HS-5 (cell line): ENCODE results near the gene PTPRA.
"Not testable (repeated sequence)": the region's sequence is repeated elsewhere in the genome, so short reads cannot be mapped to it uniquely, and the experiment has no call there.

ENCODE experiments used
- DNase-seq: peaks from one replicate; pipeline ENCODE4 v3.0.0-alpha.2; 2012; ENCODE audit warnings: low read depth

The PTPRA gene

DNA sequence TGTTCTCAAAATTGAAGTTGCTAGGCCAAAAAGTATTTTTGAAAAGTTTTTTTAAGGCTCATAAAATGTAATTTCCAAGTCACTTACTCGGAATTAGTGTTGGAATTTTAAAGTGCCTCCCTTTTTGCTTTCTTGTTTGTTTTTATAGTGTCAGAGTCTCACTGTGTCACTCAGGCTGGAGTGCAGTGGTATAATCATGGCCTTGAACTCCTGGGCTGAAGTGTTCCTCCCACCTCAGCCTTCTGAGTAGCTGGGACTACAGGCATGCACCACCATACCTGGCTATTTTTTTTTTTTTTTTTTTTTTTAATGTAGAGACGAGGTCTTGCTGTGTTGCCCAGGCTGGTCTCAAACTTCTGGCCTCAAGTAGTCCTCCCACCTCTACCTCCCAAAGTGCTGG is 130.1 kb downstream of the PTPRA start:
- DNase-seq = no peak

GRCh38 chr20:3010985-3011723 is 137.9 kb downstream of the PTPRA start:
- peak; percentile 24 for DNase-seq

DNA sequence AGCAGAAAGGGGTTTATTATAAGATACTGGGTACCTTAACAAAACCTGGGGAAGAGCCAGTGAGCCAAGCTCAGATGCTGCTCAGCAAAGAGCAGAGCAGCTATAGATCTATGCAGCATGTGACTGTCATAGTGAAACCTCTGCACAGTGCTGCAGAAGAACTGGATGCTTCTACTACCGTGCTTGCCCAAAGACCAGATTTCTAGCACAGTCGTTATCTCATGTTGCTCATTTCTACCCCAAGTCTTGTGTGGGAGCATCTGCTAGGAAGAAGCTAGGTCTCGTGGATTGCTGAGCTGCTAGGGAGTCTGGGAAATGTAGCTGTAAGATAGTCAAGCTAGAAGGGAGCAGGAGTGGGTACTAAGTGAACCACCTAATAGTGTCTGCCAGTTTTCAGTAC is 138.5 kb downstream of the PTPRA start:
- DNase-seq = no peak

GRCh38 chr20:3013771-3014170 is 140.5 kb downstream of the PTPRA start:
- no peak for DNase-seq

- DNase-seq = no peak
Measured at GRCh38 chr20:3014179-3014578, 140.9 kb downstream of the PTPRA start.

DNA sequence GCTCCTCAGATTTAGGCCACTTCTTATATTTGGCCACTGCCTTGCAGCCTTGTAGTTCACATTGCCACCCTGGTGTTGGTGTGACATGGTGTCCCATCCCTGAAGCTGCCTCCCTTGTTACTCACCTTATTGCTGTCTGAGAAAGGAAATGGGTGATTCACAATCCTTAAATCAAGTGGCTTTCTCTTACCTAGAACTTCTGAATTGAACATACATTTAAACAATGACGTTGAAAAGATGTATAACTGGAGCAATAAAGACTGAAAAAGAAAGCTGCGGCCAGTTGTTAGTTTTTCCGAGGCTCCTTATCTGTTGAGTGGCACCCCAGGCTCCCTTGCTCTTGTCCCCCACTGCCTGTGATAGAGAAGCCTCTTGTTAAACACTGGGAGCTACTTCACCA is 141.4 kb downstream of the PTPRA start:
- no peak for DNase-seq

DNA sequence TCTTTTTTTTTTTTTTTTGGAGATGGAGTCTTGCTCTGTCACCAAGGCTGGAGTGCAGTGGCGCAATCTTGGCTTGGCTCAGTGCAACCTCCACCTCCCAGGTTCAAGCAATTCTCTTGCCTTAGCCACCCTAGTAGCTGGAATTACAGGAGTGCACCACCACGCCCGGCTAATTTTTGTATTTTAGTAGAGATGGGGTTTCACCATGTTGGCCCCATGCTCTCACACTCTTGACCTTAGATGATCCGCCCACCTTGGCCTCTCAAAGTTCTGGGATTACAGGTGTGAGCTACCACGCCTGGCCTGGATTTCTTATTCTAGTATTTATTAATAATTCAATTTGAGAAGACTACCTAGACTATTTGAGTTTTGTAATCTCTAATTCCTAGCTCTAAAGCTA is 142.0 kb downstream of the PTPRA start:
- DNase-seq = not testable (repeated sequence)

GRCh38 chr20:3021327-3021726 is 148.0 kb downstream of the PTPRA start:
- no peak for DNase-seq

GRCh38 chr20:3021777-3022176 is 148.5 kb downstream of the PTPRA start:
- DNase-seq = no peak

- DNase-seq = not testable (repeated sequence)
Measured at GRCh38 chr20:3022559-3023490, 149.5 kb downstream of the PTPRA start.

DNA sequence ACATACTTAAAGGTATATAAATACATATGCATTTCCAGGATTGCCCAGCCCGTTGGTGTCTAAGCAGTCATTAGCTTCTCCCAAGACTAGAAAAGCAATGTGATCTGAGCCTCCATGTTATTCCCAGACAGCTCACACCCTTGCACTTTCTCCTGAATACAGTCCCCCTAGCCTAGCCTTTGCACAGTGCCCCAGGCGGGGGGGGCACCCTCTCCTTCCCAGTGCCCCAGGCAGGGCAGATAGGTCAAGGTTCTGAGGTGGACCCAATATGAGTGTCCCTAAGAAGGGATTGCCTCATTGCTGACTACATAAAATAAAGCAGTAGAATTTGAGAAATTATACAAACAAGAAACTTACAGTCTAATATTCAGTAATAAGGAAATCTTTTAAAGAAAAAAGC is 154.7 kb downstream of the PTPRA start:
- DNase-seq = no peak

GRCh38 chr20:3031524-3032147 is 158.4 kb downstream of the PTPRA start:
- DNase-seq = no peak

GRCh38 chr20:3032624-3033023 is 159.3 kb downstream of the PTPRA start:
- DNase-seq = no peak

- DNase-seq = no peak
Measured at GRCh38 chr20:3037654-3038053, 164.4 kb downstream of the PTPRA start.

GRCh38 chr20:3038454-3038853 is 165.2 kb downstream of the PTPRA start:
- no peak for DNase-seq

- DNase-seq = no peak
Measured at GRCh38 chr20:3039426-3039825, 166.1 kb downstream of the PTPRA start.

GRCh38 chr20:3040086-3040485 is 166.8 kb downstream of the PTPRA start:
- DNase-seq = no peak

DNA sequence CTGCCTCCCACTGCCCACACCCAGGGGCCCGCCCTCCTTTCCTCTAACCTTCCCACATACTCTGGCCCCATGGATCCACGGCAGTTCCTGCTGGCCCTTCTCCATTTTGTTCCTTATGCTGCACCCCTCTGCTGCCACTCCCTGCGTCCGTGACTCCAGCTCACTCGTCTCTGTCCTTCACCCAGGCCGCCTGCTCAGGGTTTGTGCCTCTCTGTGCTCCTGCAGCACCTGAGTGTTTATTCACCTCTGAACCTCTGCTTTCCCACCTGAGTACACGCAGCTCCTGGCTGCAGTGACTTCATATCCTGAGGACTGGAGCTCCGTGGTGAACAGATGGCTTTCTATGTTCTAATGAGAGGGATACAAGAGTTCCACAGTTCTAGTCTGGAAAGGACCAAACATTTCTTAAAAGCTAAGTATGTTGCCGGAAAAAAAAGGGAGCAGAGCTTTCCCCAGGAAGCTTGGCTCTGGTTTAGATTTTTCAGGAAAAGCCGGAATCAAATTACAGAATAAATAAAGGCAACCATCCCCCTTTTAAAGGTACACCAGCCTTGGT is 168.7 kb downstream of the PTPRA start:
- no peak for DNase-seq

- DNase-seq = no peak
Measured at GRCh38 chr20:3042625-3043024, 169.3 kb downstream of the PTPRA start.

- DNase-seq = no peak
Measured at GRCh38 chr20:3043322-3043721, 170.0 kb downstream of the PTPRA start, which contains the start of gene GNRH2. Gene GNRH2 (plus strand): TSS chr20:3043622. CDS start chr20:3044415, 793 bp downstream.

DNA sequence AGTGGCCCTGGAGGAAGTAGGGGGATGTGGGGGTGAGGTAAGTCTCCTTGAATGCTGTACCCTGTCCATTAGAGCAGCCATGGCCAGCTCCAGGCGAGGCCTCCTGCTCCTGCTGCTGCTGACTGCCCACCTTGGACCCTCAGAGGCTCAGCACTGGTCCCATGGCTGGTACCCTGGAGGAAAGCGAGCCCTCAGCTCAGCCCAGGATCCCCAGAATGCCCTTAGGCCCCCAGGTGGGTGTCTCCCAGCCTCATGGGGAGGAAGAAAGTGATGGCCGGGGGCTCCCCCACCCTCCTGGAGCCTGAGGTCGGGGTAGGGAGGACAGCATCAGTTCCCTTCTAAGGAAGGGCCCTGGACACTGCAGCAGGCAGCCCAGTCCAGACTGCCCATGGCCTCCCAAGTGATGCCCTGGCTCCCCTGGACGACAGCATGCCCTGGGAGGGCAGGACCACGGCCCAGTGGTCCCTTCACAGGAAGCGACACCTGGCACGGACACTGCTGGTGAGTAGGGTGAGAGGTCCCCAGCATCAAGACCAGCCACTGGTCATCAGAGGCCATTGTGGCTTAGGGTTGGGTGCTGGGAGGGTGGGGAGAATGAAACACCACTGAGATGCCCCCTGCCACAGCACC is 171.2 kb downstream of the PTPRA start:
- DNase-seq = no peak
